Heart left ventricle (tissue), 13 donors: ENCODE results near the gene COL23A1.

ENCODE experiments used
- CTCF ChIP-seq, 12 donors: fragments of 200-600 bp; sonication (generic) in 4 of 12; IDR thresholded peaks; one replicate each; pipeline versions ENCODE4 v1.5.0 to v1.8.0; 2018 to 2022; ENCODE audit warnings: antibody characterized with exemption in 12 of 12, mild to moderate bottlenecking in 5 of 12
- POLR2A ChIP-seq, 2 donors: fragments of 450-650 bp; IDR thresholded peaks; one replicate each; pipeline ENCODE4 v1.6.1; 2017; ENCODE audit warnings: antibody characterized with exemption in 2 of 2, mild to moderate bottlenecking in 2 of 2, moderate library complexity in 2 of 2
- donor health status: ischemic (EF 13 %, LVEDD 7.1; RV severe dilation, severe dysfunction).
- donor health status: DM: no; HTN: yes; CAD: no.
- donor health status: DM: no; HTN: no; CAD: no.
- donor health status: ischemic (EF 25% LVEDD 6.9; RV normal size, moderate dysfunction).
- donor health status: ischemic (EF 25% LVEDD 5.7; RV mildly dilated, moderate dysfunction).
- donor health status: ischemic (EF 35%, LVEDD 5.7; RV mildly dilated, moderate dysfunction).
- donor health status: nonischemic (EF 11% LVEDD 7.7; RV severe dilation, severe dysfunction).
- donor health status: DM: yes; HTN: yes; CAD: no.
- donor health status: PGD.
- donor health status: ischemic (EF 29% LVEDD 5.4; RV normal size, mild dysfunction).
- donor health status: nonischemic (EF 23%, LVEDD 6.1; RV moderate dilation, normal function).

DNA sequence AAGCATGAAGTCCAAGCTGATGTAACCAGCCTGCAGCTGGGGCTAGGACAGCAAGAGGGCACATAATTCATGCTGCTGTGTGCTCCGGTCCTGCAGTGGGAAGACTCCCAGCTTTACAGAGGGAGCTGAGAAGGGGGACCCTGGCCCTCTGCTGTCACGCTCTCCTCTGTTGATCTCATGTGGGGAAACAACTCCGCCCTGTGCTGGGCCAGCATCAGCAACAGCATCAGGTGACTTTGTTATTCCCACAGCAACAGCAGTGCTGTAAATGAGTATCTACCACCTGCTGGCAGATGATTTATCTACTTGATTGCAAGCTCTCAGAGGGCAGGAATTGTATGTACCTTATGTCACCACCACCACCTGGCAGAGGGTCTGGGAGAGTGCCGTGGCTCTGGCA is 176.2 kb downstream of the COL23A1 start:
- TF ChIP-seq CTCF (IDR thresholded peaks at IDR 0.05), result no peak
- TF ChIP-seq POLR2A (IDR thresholded peaks at IDR 0.05), result no peak
